ENCODE results near the gene KRT7.
"Not testable (repeated sequence)": the region's sequence is repeated elsewhere in the genome, so short reads cannot be mapped to it uniquely, and the experiment has no call there.

Gene KRT7

GRCh38 chr12:52254180-52254964 is 21.3 kb downstream of the KRT7 start:
- in situ Hi-C loops (cut with MboI; ENCODE audit: low sequenced_read_pairs): no loop called here

GRCh38 chr12:52254965-52255751 is 22.1 kb downstream of the KRT7 start:
- in situ Hi-C loops (cut with MboI; ENCODE audit: low sequenced_read_pairs): no loop called here

GRCh38 chr12:52255926-52256583 is 23.0 kb downstream of the KRT7 start:
- in situ Hi-C loops (cut with MboI; ENCODE audit: low sequenced_read_pairs): no loop called here

- in situ Hi-C loops (cut with MboI; ENCODE audit: low sequenced_read_pairs): no loop called here
Observed at GRCh38 chr12:52256584-52256935, 23.5 kb downstream of the KRT7 start.

- in situ Hi-C loops (cut with MboI; ENCODE audit: low sequenced_read_pairs): no loop called here
Observed at GRCh38 chr12:52257074-52257551, 24.1 kb downstream of the KRT7 start.

GRCh38 chr12:52257922-52258321 is 24.9 kb downstream of the KRT7 start:
- in situ Hi-C loops (cut with MboI; ENCODE audit: low sequenced_read_pairs): not testable (repeated sequence)

- in situ Hi-C loops (cut with MboI; ENCODE audit: low sequenced_read_pairs): no loop called here
Observed at GRCh38 chr12:52258335-52258901, 25.4 kb downstream of the KRT7 start.

- in situ Hi-C loops (cut with MboI; ENCODE audit: low sequenced_read_pairs): no loop called here
Observed at GRCh38 chr12:52259657-52260243, 26.7 kb downstream of the KRT7 start.

GRCh38 chr12:52260361-52261207 is 27.5 kb downstream of the KRT7 start:
- in situ Hi-C loops (cut with MboI; ENCODE audit: low sequenced_read_pairs): no loop called here

GRCh38 chr12:52261208-52261484 is 28.1 kb downstream of the KRT7 start:
- in situ Hi-C loops (cut with MboI; ENCODE audit: low sequenced_read_pairs): no loop called here

- in situ Hi-C loops (cut with MboI; ENCODE audit: low sequenced_read_pairs): no loop called here
Observed at GRCh38 chr12:52262286-52262685, 29.2 kb downstream of the KRT7 start.

- in situ Hi-C loops (cut with MboI; ENCODE audit: low sequenced_read_pairs): no loop called here
Observed at GRCh38 chr12:52263761-52264434, 30.9 kb downstream of the KRT7 start.

GRCh38 chr12:52264435-52264825 is 31.4 kb downstream of the KRT7 start:
- in situ Hi-C loops (cut with MboI; ENCODE audit: low sequenced_read_pairs): no loop called here

GRCh38 chr12:52266514-52266913 is 33.5 kb downstream of the KRT7 start:
- in situ Hi-C loops (cut with MboI; ENCODE audit: low sequenced_read_pairs): no loop called here

GRCh38 chr12:52267266-52267665 is 34.2 kb downstream of the KRT7 start:
- in situ Hi-C loops (cut with MboI; ENCODE audit: low sequenced_read_pairs): no loop called here

- in situ Hi-C loops (cut with MboI; ENCODE audit: low sequenced_read_pairs): no loop called here
Observed at GRCh38 chr12:52267699-52268098, 34.7 kb downstream of the KRT7 start.

- in situ Hi-C loops (cut with MboI; ENCODE audit: low sequenced_read_pairs): no loop called here
Observed at GRCh38 chr12:52268212-52268611, 35.2 kb downstream of the KRT7 start.

GRCh38 chr12:52270541-52271070 is 37.6 kb downstream of the KRT7 start:
- in situ Hi-C loops (cut with MboI; ENCODE audit: low sequenced_read_pairs): no loop called here

- in situ Hi-C loops (cut with MboI; ENCODE audit: low sequenced_read_pairs): no loop called here
Observed at GRCh38 chr12:52271158-52271557, 38.1 kb downstream of the KRT7 start.
